ENCODE measurements around the gene EPN2. TPM values are rescaled to one million over a fixed set of nuclear protein-coding genes. Genes with fewer than 3 reads are reported as not detected.
"Not testable (repeated sequence)": the region's sequence is repeated elsewhere in the genome, so short reads cannot be mapped to it uniquely, and the experiment has no call there.

The EPN2 gene
- total and polyA plus RNA-seq, 2 donors (not counting 1 experiment from before 2014, with no cell fraction given): 23.8 to 36.0 TPM

DNA sequence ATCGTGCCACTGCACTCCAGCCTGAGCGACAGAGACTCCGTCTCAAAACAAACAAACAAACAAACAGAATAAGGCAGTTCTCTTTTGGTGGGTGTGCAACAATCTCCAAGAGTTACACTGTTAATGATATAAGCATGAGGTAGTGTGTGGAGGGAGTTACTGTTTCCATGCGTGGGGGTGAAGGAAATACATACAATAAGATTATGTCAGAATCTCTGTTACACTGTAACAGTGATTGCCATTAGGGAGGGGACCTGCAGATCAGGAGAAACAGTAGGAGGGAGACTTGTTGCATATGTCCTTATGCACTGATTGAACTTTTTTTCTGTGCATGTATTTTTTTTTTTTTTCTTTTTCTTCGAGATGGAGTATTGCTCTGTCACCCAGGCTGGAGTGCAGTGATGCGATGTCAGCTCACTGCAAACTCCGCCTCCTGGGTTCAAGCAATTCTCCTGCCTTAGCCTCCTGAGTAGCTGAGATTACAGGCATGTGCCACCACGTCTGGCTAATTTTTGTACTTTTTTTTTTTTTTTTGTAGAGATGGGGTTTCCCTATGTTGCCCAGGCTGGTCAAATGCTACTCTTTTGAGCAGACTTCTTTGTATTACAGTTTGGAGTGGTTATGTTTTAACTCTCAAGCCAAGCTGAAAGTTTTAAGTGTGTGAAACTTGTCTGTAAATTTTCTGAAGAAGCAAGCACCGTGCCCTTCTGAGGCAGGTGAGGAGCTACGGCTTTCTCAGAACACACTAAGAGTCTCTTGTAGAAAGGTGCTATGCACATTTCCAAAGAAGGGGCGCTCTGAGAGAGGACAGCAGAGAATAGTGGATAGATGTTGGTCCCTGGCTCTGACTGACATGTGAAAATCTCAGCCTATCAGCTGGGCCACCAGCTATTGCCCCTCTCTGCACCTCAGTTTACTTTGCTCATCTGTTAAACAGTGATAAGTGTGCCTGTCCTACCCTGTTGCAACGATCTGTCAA is 10.3 kb upstream of the EPN2 start:
- not testable (repeated sequence) for H3K4me1 ChIP-seq (ENCODE audit: control insufficient read depth, extremely low read depth, insufficient read depth, low read length); H3K4me3 ChIP-seq (replicated peaks in 1 of 4; ENCODE audit: control extremely low read depth in 1 of 4, insufficient read depth in 1 of 4, low read depth in 3 of 4, low read length in 4 of 4); H3K79me2 ChIP-seq (ENCODE audit: control insufficient read depth, insufficient read depth, low read length); H4K20me1 ChIP-seq (ENCODE audit: control insufficient read depth, extremely low read depth, insufficient read depth, low read length); H3K36me3 ChIP-seq (ENCODE audit: control insufficient read depth, insufficient read depth, low read length); H3K4me2 ChIP-seq (ENCODE audit: extremely low read depth, insufficient read depth, low read length); H3K27me3 ChIP-seq (ENCODE audit: control insufficient read depth, insufficient read depth, low read length); H3K9ac ChIP-seq (ENCODE audit: insufficient read depth, low read length); DNase-seq (ENCODE audit: low read depth in 2 of 2); H2AFZ ChIP-seq (ENCODE audit: low read length); H3K9me3 ChIP-seq (ENCODE audit: control insufficient read depth, insufficient read depth, low read depth, low read length); H3K27ac ChIP-seq (ENCODE audit: insufficient read depth, low read length)

GRCh38 chr17:19234676-19235075 is 2.5 kb upstream of the EPN2 start:
- peaks cover 19% of the 10 kb centered on the region for H3K79me2 ChIP-seq (ENCODE audit: control insufficient read depth, insufficient read depth, low read length)
- not testable (repeated sequence) for H3K9ac ChIP-seq (ENCODE audit: insufficient read depth, low read length); H3K4me3 ChIP-seq (replicated peaks in 1 of 4; ENCODE audit: control extremely low read depth in 1 of 4, insufficient read depth in 1 of 4, low read depth in 3 of 4, low read length in 4 of 4); H3K36me3 ChIP-seq (ENCODE audit: control insufficient read depth, insufficient read depth, low read length); H3K4me1 ChIP-seq (ENCODE audit: control insufficient read depth, extremely low read depth, insufficient read depth, low read length); H4K20me1 ChIP-seq (ENCODE audit: control insufficient read depth, extremely low read depth, insufficient read depth, low read length); DNase-seq (ENCODE audit: low read depth in 2 of 2); H3K27me3 ChIP-seq (ENCODE audit: control insufficient read depth, insufficient read depth, low read length); H3K9me3 ChIP-seq (ENCODE audit: control insufficient read depth, insufficient read depth, low read depth, low read length); H3K4me2 ChIP-seq (ENCODE audit: extremely low read depth, insufficient read depth, low read length); H2AFZ ChIP-seq (ENCODE audit: low read length); H3K27ac ChIP-seq (ENCODE audit: insufficient read depth, low read length)

- H3K4me2 ChIP-seq (ENCODE audit: extremely low read depth, insufficient read depth, low read length); H3K36me3 ChIP-seq (ENCODE audit: control insufficient read depth, insufficient read depth, low read length); H2AFZ ChIP-seq (ENCODE audit: low read length); H3K9ac ChIP-seq (ENCODE audit: insufficient read depth, low read length); H3K27me3 ChIP-seq (ENCODE audit: control insufficient read depth, insufficient read depth, low read length); DNase-seq (ENCODE audit: low read depth in 2 of 2); H3K27ac ChIP-seq (ENCODE audit: insufficient read depth, low read length); H3K9me3 ChIP-seq (ENCODE audit: control insufficient read depth, insufficient read depth, low read depth, low read length); H4K20me1 ChIP-seq (ENCODE audit: control insufficient read depth, extremely low read depth, insufficient read depth, low read length); H3K4me3 ChIP-seq (replicated peaks in 1 of 4; ENCODE audit: control extremely low read depth in 1 of 4, insufficient read depth in 1 of 4, low read depth in 3 of 4, low read length in 4 of 4); H3K4me1 ChIP-seq (ENCODE audit: control insufficient read depth, extremely low read depth, insufficient read depth, low read length): not testable (repeated sequence)
- peaks cover 33% of the 10 kb centered on the region for H3K79me2 ChIP-seq (ENCODE audit: control insufficient read depth, insufficient read depth, low read length)
Measured at GRCh38 chr17:19236351-19237138, 621 bp upstream of the EPN2 start.

DNA sequence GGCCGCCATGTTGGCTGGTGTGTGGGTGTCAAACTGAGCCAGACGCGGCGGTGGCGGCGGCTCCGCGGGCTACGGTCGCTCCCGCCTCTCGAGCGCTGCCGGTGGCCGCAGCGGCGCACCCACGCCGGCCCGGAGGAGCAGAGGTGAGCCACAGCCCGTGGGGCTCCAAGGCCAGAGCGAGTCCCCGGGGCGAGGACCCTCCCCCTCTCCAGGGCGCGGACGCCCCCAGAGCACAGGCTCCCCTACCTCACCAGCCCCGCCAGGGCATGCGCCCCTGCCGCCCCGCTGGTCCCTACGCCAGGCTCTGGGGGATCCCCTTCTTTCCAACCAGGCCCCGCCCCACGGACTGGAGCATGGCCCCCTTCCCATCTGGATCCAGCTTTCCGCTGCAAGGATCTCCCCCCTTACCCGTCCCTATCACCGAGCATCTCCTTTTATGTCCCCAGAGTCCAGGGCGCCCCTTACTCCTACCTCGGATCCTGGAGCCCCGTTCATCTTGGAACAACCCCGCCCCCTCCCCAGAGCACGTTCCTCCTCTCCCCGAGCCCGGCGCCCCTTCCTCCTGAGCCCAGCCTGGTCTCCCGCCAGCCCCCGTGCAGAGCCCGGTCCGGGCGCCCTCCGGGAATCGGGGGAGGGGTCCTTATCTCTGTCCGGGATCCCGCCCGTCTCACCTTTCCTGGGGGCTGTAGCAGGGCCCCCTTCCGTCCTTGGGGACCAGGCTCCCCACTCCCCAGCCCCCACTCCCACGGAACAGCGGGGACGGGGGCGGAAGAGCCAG is 412 bp downstream of the EPN2 start:
- Histone ChIP-seq H3K9me3 (ENCODE audit: control insufficient read depth, insufficient read depth, low read depth, low read length) (no peaks in the 10 kb centered on the region), H3K36me3 (ENCODE audit: control insufficient read depth, insufficient read depth, low read length) (peaks cover 2% of the 10 kb centered on the region), H4K20me1 (ENCODE audit: control insufficient read depth, extremely low read depth, insufficient read depth, low read length) (no peaks in the 10 kb centered on the region), H3K4me2 (ENCODE audit: extremely low read depth, insufficient read depth, low read length) (peak overlapping the region; percentile 99), H3K79me2 (ENCODE audit: control insufficient read depth, insufficient read depth, low read length) (peaks cover 39% of the 10 kb centered on the region), H3K27me3 (ENCODE audit: control insufficient read depth, insufficient read depth, low read length) (no peaks in the 10 kb centered on the region), H3K4me1 (ENCODE audit: control insufficient read depth, extremely low read depth, insufficient read depth, low read length) (peaks cover 2% of the 10 kb centered on the region), H3K4me3 (replicated peaks in 1 of 4; ENCODE audit: control extremely low read depth in 1 of 4, insufficient read depth in 1 of 4, low read depth in 3 of 4, low read length in 4 of 4) (peak overlapping the region; percentile 80 to 98 (median 93)), H2AFZ (ENCODE audit: low read length) (no peak overlapping the region), H3K27ac (ENCODE audit: insufficient read depth, low read length) (peak overlapping the region; percentile 43), H3K9ac (ENCODE audit: insufficient read depth, low read length) (peak overlapping the region; percentile 73)
- no peak for DNase-seq (ENCODE audit: low read depth in 2 of 2)
- TF ChIP-seq EZH2 (IDR thresholded peaks at IDR 0.05; ENCODE audit: low read length, missing control alignments) (no peak), CTCF (conservative IDR thresholded peaks at IDR 0.05 in 1 of 2, IDR thresholded peaks at IDR 0.05 in 1 of 2; ENCODE audit: low read depth in 1 of 2, low read length in 2 of 2) (no peak)
